NCI-H774 (cell line): ENCODE measurements around the gene SSNA1.
A peak's percentile ranks its signal among the peaks of the same experiment; 100 is the strongest.

Experiments
- DNase-seq: peaks from one replicate; lab custom pipeline; 2025; lab: John Stamatoyannopoulos, UW

Gene SSNA1

GRCh38 chr9:137201205-137201868 is 12.9 kb downstream of the SSNA1 start:
- DNase-seq, result no peak

DNA sequence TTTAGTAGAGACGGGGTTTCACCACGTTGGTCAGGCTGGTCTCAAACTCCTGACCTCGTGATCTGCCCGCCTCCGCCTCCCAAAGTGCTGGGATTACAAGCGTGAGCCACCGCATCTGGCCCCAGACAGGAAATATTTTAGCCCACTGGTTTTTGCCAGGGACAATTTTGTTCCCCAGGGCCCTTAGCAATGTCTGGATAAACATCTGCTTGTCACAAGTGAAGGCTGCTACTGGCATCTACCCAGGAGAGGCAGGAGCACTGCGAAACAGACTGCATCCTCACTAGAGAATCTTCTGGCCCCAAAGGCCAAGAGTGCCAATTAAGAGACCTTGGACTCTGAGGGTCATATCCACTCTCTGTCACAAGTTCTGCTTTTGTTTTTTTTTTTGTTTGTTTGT is 14.5 kb downstream of the SSNA1 start:
- DNase-seq, result no peak

DNA sequence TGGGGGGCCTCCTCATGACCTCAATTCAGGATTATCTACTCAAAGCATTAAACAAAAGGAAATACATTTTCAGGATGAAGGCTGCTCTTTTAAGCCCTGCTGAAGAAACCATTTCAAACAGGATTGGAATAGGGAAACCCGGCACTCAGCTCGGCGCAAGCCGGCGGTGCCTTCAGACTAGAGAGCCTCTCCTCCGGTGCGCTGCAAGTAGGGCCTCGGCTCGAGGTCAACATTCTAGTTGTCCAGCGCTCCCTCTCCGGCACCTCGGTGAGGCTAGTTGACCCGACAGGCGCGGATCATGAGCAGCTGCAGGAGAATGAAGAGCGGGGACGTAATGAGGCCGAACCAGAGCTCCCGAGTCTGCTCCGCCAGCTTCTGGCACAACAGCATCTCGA is 16.3 kb downstream of the SSNA1 start:
- no peak for DNase-seq

- DNase-seq, result peak; percentile 92
Measured at GRCh38 chr9:137205126-137206069, 16.9 kb downstream of the SSNA1 start, which contains the start of the genes NDOR1 and TMEM203. Gene NDOR1 (plus strand): TSS chr9:137205700. CDS start chr9:137205778, 78 bp downstream. Gene TMEM203 (minus strand): TSS chr9:137205648. CDS start chr9:137205414, 234 bp downstream.

DNA sequence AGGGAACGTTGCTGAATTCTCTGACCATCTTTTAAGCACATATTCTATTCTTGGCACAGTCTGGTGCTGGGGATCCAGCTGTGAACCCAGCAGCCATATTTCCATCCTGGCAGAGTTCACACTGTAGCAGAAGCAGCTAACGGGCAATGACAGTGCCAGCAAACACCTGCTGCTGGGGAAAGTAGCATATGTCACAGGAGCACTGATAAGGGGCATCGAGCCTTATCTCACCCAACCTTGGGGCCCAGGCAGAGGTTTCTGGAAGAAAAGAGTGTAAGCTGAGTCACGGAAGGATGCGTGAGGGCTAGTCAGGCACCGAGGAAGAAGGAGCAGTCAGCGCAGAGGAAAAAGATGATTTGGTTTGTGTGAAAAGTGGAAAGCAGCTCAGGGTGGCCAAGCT is 18.1 kb downstream of the SSNA1 start:
- DNase-seq, result no peak

GRCh38 chr9:137211532-137211931 is 23.1 kb downstream of the SSNA1 start:
- no peak for DNase-seq

- DNase-seq, result no peak
Measured at GRCh38 chr9:137212520-137212919, 24.0 kb downstream of the SSNA1 start.

GRCh38 chr9:137213160-137214060 is 24.9 kb downstream of the SSNA1 start:
- no peak for DNase-seq

- DNase-seq, result no peak
Measured at GRCh38 chr9:137214620-137215019, 26.1 kb downstream of the SSNA1 start.

DNA sequence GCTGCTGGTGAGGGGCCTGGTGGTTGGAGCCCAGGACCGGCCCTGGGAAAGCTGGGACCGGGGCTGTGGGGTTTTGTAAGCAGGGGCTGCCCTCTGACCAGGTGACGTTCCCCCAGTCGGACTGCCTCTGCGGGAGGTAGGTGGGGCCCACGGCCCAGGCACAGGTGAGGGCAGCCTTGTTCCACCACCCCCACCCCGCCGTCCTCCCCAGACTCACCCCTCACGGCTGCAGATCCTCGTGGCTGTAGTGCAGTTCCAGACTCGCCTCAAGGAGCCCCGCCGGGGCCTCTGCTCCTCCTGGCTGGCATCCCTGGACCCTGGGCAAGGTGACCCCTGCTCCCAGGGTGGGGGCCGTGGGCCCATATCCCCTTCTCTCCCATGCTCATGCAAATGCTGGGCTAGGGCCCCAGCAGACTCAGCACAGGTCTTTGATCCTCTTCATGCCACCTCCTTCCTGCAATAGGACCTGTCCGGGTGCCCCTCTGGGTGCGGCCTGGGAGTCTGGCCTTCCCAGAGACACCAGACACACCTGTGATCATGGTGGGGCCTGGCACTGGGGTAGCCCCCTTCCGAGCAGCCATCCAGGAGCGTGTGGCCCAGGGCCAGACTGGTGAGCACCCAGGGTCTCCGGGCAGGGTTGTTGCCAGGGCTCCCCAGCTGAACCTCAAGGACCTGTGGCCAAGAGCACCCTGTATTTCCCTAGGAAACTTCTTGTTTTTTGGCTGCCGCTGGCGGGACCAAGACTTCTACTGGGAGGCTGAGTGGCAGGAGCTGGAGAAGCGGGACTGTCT is 26.9 kb downstream of the SSNA1 start:
- no peak for DNase-seq

- DNase-seq, result no peak
Measured at GRCh38 chr9:137216188-137216965, 27.9 kb downstream of the SSNA1 start.

DNA sequence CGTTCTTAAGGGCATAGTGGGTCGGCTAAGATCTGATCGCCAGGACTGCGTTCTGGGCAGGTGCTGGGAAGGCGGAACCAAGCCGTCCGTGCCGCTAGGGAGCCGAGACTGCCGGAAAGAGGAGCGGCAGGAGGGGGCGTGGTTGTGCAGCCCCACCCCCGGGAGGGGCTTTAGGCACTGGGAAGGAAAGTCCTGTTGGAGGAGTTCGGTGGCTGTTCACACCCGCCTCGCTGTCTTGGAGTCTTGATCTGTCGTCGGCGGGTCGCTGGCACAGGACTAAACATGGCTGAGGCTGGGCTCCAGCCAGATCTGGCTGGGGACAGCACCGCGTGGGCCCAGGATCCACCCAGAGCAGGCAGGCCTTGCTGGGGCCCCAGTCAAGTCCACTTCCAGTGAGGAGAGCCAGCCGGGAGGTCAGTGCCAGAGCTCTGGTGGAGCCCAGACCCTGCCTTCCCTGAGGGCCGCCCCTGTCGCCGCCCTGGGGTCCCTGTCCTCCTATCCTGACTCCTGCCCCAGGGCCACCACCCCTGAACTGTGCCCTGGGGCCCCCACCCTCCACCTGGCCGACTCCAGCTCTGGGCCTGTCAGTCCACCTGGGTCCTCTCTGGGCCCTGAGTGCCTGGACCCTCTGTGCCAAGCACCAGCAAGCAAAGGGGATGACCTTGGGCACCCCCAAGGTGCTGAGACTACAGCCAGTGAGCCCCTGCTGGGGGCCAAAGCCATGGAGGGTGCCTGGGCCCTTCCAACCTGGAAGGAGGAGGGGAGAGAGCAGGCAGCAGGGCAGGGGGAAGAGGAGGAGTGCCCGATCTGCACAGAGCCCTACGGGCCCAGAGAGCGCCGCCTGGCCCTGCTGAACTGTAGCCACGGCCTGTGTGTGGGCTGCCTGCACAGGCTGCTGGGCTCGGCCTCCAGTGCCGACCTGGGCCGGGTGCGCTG is 29.1 kb downstream of the SSNA1 start:
- DNase-seq, result no peak

- no peak for DNase-seq
Measured at GRCh38 chr9:137218212-137218753, 29.8 kb downstream of the SSNA1 start.

DNA sequence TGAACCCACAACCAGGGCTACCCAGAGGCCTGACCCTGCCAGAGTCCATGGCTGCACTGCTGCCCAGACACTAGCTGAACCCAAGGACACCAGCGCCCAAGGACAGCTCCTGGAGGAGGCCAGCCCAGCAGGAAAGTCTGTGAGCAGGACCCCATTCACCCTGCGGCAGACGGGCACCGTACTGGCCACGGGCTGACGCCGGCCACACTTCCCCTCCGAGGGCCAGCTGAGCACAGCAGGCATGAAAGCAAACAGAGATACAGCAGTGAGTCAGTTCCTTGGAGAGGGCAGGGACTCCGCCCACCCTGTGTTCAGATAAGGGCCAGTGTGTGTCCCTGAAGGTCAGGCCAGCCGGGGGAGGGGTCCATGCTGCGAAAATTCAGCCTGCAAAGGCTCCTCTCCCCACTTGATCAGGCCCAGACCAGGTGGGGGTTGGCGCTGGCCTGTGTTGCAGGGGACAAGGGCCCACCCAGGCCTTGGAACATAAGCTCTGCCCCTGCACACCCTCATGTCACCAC is 30.3 kb downstream of the SSNA1 start:
- DNase-seq, result no peak

DNA sequence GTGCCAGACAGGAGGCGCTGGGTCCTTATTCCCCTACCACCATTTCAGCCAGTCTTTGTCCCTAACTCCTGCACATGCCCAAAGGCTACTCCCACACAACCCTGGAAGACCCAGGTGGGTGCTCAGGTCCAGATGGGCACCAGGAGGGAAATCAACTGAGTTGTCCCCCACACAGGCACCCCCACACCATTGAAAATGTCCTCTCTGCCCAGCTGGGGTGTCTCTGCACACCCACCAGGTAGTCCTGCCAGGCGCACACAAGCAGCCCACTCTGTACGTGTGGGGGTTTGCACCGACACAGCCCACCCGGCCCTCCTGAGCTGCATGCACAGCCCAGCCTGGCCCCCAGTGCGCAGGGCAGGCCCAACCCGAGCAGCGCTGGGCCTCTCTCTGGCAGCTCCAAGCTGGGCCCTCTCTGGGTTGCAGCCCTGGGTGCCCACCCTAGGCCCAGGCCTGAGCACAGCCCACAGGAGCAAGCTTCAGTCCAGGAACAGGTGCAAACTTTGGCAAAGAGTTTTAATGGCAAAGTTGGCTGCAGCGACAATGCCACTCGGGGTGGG is 31.4 kb downstream of the SSNA1 start:
- no peak for DNase-seq

DNA sequence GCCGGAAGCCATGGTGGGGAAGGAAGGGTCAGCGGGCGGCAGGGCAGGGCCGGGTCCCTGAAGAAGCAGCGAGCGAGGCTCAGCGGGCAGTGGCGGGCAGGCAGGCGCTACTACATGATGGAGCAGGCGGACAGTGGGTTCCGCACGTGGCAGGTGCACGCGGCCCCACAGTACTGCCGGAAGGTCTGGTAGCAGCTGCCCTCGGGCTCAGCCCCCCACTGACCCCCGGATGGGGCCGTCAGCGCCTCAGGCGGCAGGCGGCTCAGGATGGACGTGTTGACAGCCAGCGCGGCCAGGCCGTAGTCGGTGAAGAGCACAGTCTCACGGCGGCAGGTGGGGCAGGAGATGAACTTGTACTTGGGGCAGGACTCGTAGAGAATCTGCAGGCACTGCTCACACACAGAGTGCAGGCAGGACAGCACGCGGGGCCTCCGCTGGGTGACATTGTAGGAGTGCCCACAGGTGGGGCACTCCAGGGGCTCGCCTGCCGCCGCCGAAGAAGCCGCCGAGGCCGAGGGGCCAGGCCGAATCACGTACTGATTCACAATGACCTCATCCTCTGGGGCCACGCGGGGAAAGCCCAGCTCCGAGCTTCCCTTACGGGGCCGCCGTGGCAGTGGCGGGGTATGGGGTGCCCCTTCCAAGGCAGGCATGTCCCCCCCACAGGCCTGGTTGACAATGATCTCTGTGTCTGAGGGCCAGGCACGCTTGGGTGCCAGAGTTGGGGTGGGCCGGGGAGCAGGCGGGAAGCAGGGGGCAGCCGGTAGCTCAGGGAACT is 32.0 kb downstream of the SSNA1 start:
- no peak for DNase-seq

GRCh38 chr9:137221095-137221505 is 32.6 kb downstream of the SSNA1 start:
- no peak for DNase-seq
